Measurements from ENCODE around the gene PSAP. TPM values are rescaled to one million over a fixed set of nuclear protein-coding genes. Genes with fewer than 3 reads are reported as not detected.
"Not testable (repeated sequence)": the region's sequence is repeated elsewhere in the genome, so short reads cannot be mapped to it uniquely, and the experiment has no call there.

Gene PSAP
- total RNA-seq, 1 experiment from 2014 or later = 429 TPM

DNA sequence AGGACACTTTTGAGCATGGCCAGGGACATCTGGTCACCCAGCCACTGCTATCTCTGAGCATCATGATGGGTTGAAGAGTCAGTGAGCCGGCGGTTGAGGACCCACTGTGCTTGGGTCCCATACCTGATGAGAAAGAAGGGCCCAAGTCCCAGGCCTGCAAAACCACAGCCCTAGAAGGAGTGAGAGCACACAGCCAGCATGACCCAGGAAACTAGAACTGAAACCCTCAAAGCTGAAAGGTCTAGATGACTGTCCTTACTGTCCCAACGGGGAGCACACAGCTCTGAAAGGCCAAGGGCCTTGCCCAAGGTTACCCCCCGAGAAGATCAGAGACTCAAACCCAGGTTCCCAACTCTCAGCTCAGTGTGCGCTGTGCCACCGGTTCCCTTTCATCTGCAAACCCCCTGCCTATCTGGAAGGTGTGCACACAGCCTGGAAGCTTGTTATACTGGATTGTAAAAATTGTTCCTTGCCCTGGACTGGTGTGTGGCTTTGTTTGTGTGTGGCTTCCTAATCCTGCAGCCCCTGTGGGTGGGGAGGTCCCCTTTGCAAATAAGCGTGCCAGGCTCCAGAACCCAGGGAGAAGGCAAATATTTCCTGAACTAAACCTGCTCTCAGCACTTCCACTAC, 22.6 kb upstream of the PSAP start:
- Histone ChIP-seq H3K27ac (ENCODE audit: low read depth, low read length, poor library complexity, severe bottlenecking) (no peak overlapping the region), H3K9me3 (ENCODE audit: low read depth, low read length, poor library complexity, severe bottlenecking) (no peaks in the 10 kb centered on the region), H3K4me1 (ENCODE audit: insufficient read depth, low read length, poor library complexity, severe bottlenecking) (no peaks in the 10 kb centered on the region), H3K36me3 (ENCODE audit: insufficient read depth, low read length, poor library complexity, severe bottlenecking) (no peaks in the 10 kb centered on the region), H3K4me3 (ENCODE audit: low read depth, low read length, poor library complexity, severe bottlenecking) (no peak overlapping the region), H3K27me3 (replicated peaks; ENCODE audit: insufficient read depth, low read depth, low read length, poor library complexity) (no peaks in the 10 kb centered on the region)
- no peak for TF ChIP-seq EZH2 (IDR thresholded peaks at IDR 0.05; ENCODE audit: borderline replicate concordance, low read depth, low read length, poor library complexity, severe bottlenecking)
- TF ChIP-seq CTCF (conservative IDR thresholded peaks at IDR 0.05; ENCODE audit: low read depth, low read length) = no peak
- intact Hi-C loops (cut with micrococcal nuclease; ENCODE audit: unreplicated experiment) = no loop called here
- BruUV-seq (replicated peaks) = no TSS peak
- no peak for DNase-seq (ENCODE audit: low spot score)
- POLR2A ChIA-PET (ENCODE audit: low non-redundant PET) = no interaction called here
- CTCF ChIA-PET = no interaction called here

- DNase-seq (ENCODE audit: low spot score); BruUV-seq (replicated peaks); H3K4me3 ChIP-seq (ENCODE audit: low read depth, low read length, poor library complexity, severe bottlenecking); intact Hi-C loops (cut with micrococcal nuclease; ENCODE audit: unreplicated experiment); H3K27me3 ChIP-seq (replicated peaks; ENCODE audit: insufficient read depth, low read depth, low read length, poor library complexity); H3K27ac ChIP-seq (ENCODE audit: low read depth, low read length, poor library complexity, severe bottlenecking); H3K4me1 ChIP-seq (ENCODE audit: insufficient read depth, low read length, poor library complexity, severe bottlenecking); CTCF ChIA-PET; H3K36me3 ChIP-seq (ENCODE audit: insufficient read depth, low read length, poor library complexity, severe bottlenecking); H3K9me3 ChIP-seq (ENCODE audit: low read depth, low read length, poor library complexity, severe bottlenecking); POLR2A ChIA-PET (ENCODE audit: low non-redundant PET): not testable (repeated sequence)
Observed at GRCh38 chr10:71869601-71870000, 18.6 kb upstream of the PSAP start.

DNA sequence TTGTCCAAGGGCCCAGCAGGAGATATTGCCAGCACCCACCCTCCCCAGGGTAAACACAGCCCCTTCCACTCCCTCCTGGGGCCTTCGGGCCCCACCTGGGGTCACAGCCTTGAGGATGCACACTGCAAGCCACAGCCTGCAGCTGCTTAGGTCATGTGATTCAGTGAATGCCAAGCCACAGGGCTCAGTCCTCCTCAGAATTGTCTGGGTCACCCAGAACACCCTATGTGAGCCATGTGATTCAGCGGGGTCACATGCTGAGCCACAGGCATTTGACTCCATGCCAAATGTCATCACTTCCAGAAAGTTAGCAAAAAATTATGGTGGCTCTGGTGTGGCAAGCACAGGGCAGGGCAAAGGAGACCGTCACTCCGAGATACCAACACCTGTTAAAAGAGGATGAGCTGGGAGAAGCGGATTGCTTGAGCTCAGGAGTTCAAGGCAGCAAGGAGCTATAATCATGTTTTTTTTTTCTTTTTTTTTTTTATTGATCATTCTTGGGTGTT, 17.2 kb upstream of the PSAP start:
- H3K36me3 ChIP-seq (ENCODE audit: insufficient read depth, low read length, poor library complexity, severe bottlenecking) = no peaks in the 10 kb centered on the region
- H3K9me3 ChIP-seq (ENCODE audit: low read depth, low read length, poor library complexity, severe bottlenecking) = no peaks in the 10 kb centered on the region
- H3K27me3 ChIP-seq (replicated peaks; ENCODE audit: insufficient read depth, low read depth, low read length, poor library complexity) = no peaks in the 10 kb centered on the region
- no peak for DNase-seq (ENCODE audit: low spot score)
- no peak for TF ChIP-seq CTCF (conservative IDR thresholded peaks at IDR 0.05; ENCODE audit: low read depth, low read length)
- ChIA-PET CTCF (no interaction called here), POLR2A (ENCODE audit: low non-redundant PET) (no interaction called here)
- no peaks in the 10 kb centered on the region for H3K4me1 ChIP-seq (ENCODE audit: insufficient read depth, low read length, poor library complexity, severe bottlenecking)
- no peak overlapping the region for H3K4me3 ChIP-seq (ENCODE audit: low read depth, low read length, poor library complexity, severe bottlenecking)
- intact Hi-C loops (cut with micrococcal nuclease; ENCODE audit: unreplicated experiment) = no loop called here
- H3K27ac ChIP-seq (ENCODE audit: low read depth, low read length, poor library complexity, severe bottlenecking) = no peak overlapping the region
- no TSS peak for BruUV-seq (replicated peaks)

GRCh38 chr10:71865561-71866041, 14.6 kb upstream of the PSAP start:
- no peak for DNase-seq (ENCODE audit: low spot score)
- BruUV-seq (replicated peaks) = no TSS peak
- H3K27ac ChIP-seq (ENCODE audit: low read depth, low read length, poor library complexity, severe bottlenecking) = no peak overlapping the region

More at GRCh38 chr10:71865561-71866041, 14.6 kb upstream of the PSAP start:
- intact Hi-C loops (cut with micrococcal nuclease; ENCODE audit: unreplicated experiment) = no loop called here
- Histone ChIP-seq H3K27me3 (replicated peaks; ENCODE audit: insufficient read depth, low read depth, low read length, poor library complexity) (no peaks in the 10 kb centered on the region), H3K9me3 (ENCODE audit: low read depth, low read length, poor library complexity, severe bottlenecking) (no peaks in the 10 kb centered on the region), H3K4me3 (ENCODE audit: low read depth, low read length, poor library complexity, severe bottlenecking) (no peak overlapping the region), H3K4me1 (ENCODE audit: insufficient read depth, low read length, poor library complexity, severe bottlenecking) (peaks cover 9% of the 10 kb centered on the region), H3K36me3 (ENCODE audit: insufficient read depth, low read length, poor library complexity, severe bottlenecking) (no peaks in the 10 kb centered on the region)
- no peak for TF ChIP-seq EZH2 (IDR thresholded peaks at IDR 0.05; ENCODE audit: borderline replicate concordance, low read depth, low read length, poor library complexity, severe bottlenecking)
- no peak for TF ChIP-seq CTCF (conservative IDR thresholded peaks at IDR 0.05; ENCODE audit: low read depth, low read length)
- ChIA-PET POLR2A (ENCODE audit: low non-redundant PET) (no interaction called here), CTCF (no interaction called here)
